Stomach (tissue), 9 donors: Measurements from ENCODE around the gene MS4A18. TPM values are rescaled to one million over a fixed set of nuclear protein-coding genes. Genes with fewer than 3 reads are reported as not detected.

Source experiments
- DNase-seq, 2 donors: peaks; one replicate each; pipeline versions ENCODE4 v3.0.0 to v3.0.0-alpha.2; 2013 to 2019
- H3K27ac ChIP-seq, 5 donors: fragments of 200-600 bp in 4 of 5; sonication (generic) in 4 of 5; one replicate each; pipeline ENCODE4 v1.5.1; 2013 to 2019; ENCODE audit warnings: mild to moderate bottlenecking in 1 of 5, moderate library complexity in 1 of 5
- H3K27me3 ChIP-seq, 3 donors: fragments of 200-600 bp; sonication (generic); one replicate each; pipeline ENCODE4 v1.5.1; 2017 to 2019; ENCODE audit warnings: mixed run types in 1 of 3
- H3K36me3 ChIP-seq, 4 donors: fragments of 200-600 bp; sonication (generic); 1 replicate in 3 of 4; 2 replicates in 1 of 4; pipeline ENCODE4 v1.5.1; 2016 to 2019
- H3K4me1 ChIP-seq, 4 donors: fragments of 200-600 bp; sonication (generic); one replicate each; pipeline ENCODE4 v1.5.1; 2016 to 2019
- H3K4me3 ChIP-seq, 4 donors: fragments of 200-600 bp; sonication (generic) in 3 of 4; one replicate each; pipeline ENCODE4 v1.5.1; 2016 to 2019; ENCODE audit warnings: mild to moderate bottlenecking in 1 of 4
- H3K9me3 ChIP-seq, 4 donors: fragments of 200-600 bp; sonication (generic); one replicate each; pipeline ENCODE4 v1.5.1; 2016 to 2019
- EP300 ChIP-seq: sonication (generic); formaldehyde crosslinking; IDR thresholded peaks from one replicate; pipeline ENCODE4 v1.6.1; 2017; ENCODE audit warnings: antibody characterized with exemption
- POLR2A ChIP-seq, 4 donors: fragments of 450-650 bp; IDR thresholded peaks; one replicate each; pipeline ENCODE4 v1.6.1; 2016; ENCODE audit warnings: antibody characterized with exemption in 4 of 4, control low read depth in 2 of 4, mild to moderate bottlenecking in 1 of 4, moderate library complexity in 1 of 4
- POLR2AphosphoS5 ChIP-seq, 3 donors: sonication (generic); formaldehyde crosslinking; IDR thresholded peaks; one replicate each; pipeline ENCODE4 v1.6.1; 2016; ENCODE audit warnings: antibody characterized with exemption in 3 of 3
- WGBS, 5 donors: extraction: QIAGEN DNeasy Blood & Tissue Kit in 3 of 5; methylation state at CpG; one replicate each; pipeline versions ENCODE4 v1.1.5 to v1.1.7; 2013 to 2018; 5-methylcytosine and 5-hydroxymethylcytosine counted together
- intact Hi-C: fragments of 100-400 bp; cut with DNase I; formaldehyde crosslinking; loops from one replicate; pipeline ENCODE4 v1.15.1; 2023; ENCODE audit warnings: low total_unique reads
- polyA plus RNA-seq, 3 donors: library from polyadenylated mRNA; stranded (reverse); fragments of 200-250 nt; gene quantifications; one replicate each; pipeline ENCODE4 v1.2.3, GENCODE V29; 2013
- total RNA-seq, 5 donors: library from RNA; depleted of rRNA; stranded (reverse); fragments of >200 nt; gene quantifications; one replicate each; pipeline versions ENCODE4 v1.1.0 to v1.2.3, GENCODE V29; 2014 to 2016
- TF ChIP-seq, protein P1 (sequence below), 7 experiments: fragments of 450-650 bp in 4 of 7; fragments of 200-600 bp in 3 of 7; sonication (generic) in 3 of 7; IDR thresholded peaks; one replicate each; pipeline ENCODE4 v1.5.1; 2016 to 2019; ENCODE audit warnings: antibody characterized with exemption in 7 of 7, control low read depth in 2 of 7, mild to moderate bottlenecking in 1 of 7
- donor health status: healthy with polysubstance abuse.
- donor health status: Bipolar disorder and iron deficiency.
- donor health status: healthy.

The MS4A18 gene
- total and polyA plus RNA-seq, 8 donors = 0.19 TPM; not detected in 7

DNA sequence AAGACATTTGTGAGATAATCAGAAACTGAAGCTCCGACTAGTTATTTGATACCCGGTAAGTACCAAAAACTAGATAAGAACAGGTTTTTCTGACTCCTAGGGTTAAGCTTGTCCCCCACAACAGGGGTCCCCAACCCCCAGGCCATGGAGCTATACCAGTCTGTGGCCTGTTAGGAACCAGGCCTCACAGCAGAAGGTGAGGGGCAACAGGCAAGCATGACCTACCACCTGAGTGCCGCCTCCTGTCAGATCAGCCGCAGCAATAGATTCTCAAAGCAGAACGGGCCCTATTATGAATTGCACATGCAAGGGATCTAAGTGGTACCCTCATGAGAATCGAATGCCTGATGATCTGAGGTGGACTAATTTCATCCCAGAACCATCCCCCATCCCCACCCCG is 59.4 kb downstream of the MS4A18 start:
- Histone ChIP-seq H3K27ac (no peak overlapping the region), H3K9me3 (no peaks in the 10 kb centered on the region), H3K4me3 (no peak overlapping the region), H3K27me3 (no peaks in the 10 kb centered on the region), H3K4me1 (peaks cover 0 to 19% (median 10%) of the 10 kb centered on the region in 4 donors), H3K36me3 (no peaks in the 10 kb centered on the region)
- 81 to 89% (median 83%) methylated on average over 7 of the region's 7 CpGs for WGBS, 5 donors
- no peak for DNase-seq
- TF ChIP-seq, protein P1, sequence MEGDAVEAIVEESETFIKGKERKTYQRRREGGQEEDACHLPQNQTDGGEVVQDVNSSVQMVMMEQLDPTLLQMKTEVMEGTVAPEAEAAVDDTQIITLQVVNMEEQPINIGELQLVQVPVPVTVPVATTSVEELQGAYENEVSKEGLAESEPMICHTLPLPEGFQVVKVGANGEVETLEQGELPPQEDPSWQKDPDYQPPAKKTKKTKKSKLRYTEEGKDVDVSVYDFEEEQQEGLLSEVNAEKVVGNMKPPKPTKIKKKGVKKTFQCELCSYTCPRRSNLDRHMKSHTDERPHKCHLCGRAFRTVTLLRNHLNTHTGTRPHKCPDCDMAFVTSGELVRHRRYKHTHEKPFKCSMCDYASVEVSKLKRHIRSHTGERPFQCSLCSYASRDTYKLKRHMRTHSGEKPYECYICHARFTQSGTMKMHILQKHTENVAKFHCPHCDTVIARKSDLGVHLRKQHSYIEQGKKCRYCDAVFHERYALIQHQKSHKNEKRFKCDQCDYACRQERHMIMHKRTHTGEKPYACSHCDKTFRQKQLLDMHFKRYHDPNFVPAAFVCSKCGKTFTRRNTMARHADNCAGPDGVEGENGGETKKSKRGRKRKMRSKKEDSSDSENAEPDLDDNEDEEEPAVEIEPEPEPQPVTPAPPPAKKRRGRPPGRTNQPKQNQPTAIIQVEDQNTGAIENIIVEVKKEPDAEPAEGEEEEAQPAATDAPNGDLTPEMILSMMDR (IDR thresholded peaks at IDR 0.05) = no peak
- TF ChIP-seq POLR2AphosphoS5 (IDR thresholded peaks at IDR 0.05) = no peak
- TF ChIP-seq POLR2A (IDR thresholded peaks at IDR 0.05) = no peak
- no peak for TF ChIP-seq EP300
- intact Hi-C loops = no loop called here

DNA sequence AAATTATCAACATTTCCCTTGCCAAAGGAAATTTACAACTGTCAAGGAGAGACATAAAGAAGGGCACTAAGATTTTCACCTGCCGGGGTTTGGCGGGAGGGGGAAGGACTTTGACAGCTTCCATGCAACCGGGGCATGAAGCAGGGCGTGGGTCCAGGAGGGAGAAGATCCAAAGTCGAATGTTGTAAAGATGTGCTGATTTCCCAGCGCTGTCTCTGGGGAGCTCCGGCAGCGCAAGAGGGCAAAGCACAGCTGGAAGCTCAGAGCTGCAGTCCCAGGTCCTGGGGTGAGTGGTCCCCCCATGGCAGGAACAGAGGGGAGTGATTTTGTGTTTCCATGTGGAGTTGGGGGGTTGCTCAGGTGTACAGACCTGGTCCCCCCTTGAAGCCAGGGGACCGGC is 60.6 kb downstream of the MS4A18 start, which contains the start of gene MS4A10:
TSS of gene MS4A10 (plus strand) at position 198 of the 400 bp plus-strand sequence. CDS start 5,003 bp downstream, outside the sequence.
- Histone ChIP-seq H3K4me3 (no peak within 1 kb of the TSS), H3K4me1 (peaks cover 0 to 19% (median 10%) of the 10 kb centered on the region in 4 donors)

DNA sequence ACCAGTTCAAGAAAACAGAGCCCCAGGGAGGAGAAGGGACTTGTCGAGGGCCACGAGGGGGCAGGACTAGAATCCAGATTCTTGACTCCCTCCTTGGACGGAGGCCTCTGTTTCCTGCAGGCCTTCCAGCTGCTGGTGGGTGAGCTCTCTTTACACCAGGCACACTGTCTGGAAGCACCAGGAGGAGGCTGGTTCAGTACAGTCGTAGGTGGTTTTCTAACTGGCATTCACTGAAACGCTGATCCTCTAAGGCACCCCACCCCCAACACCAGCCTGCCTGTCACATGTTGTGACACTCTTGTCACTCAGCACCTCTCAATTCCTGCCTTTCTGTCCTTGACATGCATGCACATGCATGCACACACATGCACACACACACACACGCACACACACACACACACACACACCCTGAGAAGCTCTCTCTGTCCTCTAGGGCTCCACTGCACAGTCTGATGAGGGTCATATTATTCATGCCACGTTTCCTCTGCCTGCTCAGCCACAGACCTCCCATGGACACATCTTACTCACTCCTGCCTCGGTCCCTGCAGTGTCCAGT is 61.4 kb downstream of the MS4A18 start:
- H3K4me3 ChIP-seq = no peak overlapping the region
- H3K27ac ChIP-seq = no peak overlapping the region
- H3K27me3 ChIP-seq = no peaks in the 10 kb centered on the region
- H3K36me3 ChIP-seq = no peaks in the 10 kb centered on the region
- intact Hi-C loops = no loop called here
- DNase-seq = no peak
- peaks cover 0 to 19% (median 10%) of the 10 kb centered on the region in 4 donors for H3K4me1 ChIP-seq
- no peaks in the 10 kb centered on the region for H3K9me3 ChIP-seq
- TF ChIP-seq, protein P1 (IDR thresholded peaks at IDR 0.05) = no peak
- TF ChIP-seq EP300 (no peak), POLR2AphosphoS5 (IDR thresholded peaks at IDR 0.05) (no peak), POLR2A (IDR thresholded peaks at IDR 0.05) (no peak)
- 57 to 68% (median 64%) methylated on average over 8 of the region's 8 CpGs for WGBS, 5 donors

More for the DNA sequence above, 60.6 kb downstream of the MS4A18 start, which contains the start of gene MS4A10:
- no peak within 1 kb of the TSS for H3K27ac ChIP-seq
- intact Hi-C loops = no loop called here
- DNase-seq = no peak
- no peaks in the 10 kb centered on the region for H3K9me3 ChIP-seq
- H3K27me3 ChIP-seq = no peaks in the 10 kb centered on the region
- TF ChIP-seq, protein P1 (IDR thresholded peaks at IDR 0.05) = no peak
- no peak for TF ChIP-seq POLR2A (IDR thresholded peaks at IDR 0.05)
- TF ChIP-seq EP300 = no peak
- no peak for TF ChIP-seq POLR2AphosphoS5 (IDR thresholded peaks at IDR 0.05)
- no peaks in the 10 kb centered on the region for H3K36me3 ChIP-seq
- WGBS, 5 donors = 59 to 67% (median 62%) methylated on average over 8 to 9 of the region's 9 CpGs

DNA sequence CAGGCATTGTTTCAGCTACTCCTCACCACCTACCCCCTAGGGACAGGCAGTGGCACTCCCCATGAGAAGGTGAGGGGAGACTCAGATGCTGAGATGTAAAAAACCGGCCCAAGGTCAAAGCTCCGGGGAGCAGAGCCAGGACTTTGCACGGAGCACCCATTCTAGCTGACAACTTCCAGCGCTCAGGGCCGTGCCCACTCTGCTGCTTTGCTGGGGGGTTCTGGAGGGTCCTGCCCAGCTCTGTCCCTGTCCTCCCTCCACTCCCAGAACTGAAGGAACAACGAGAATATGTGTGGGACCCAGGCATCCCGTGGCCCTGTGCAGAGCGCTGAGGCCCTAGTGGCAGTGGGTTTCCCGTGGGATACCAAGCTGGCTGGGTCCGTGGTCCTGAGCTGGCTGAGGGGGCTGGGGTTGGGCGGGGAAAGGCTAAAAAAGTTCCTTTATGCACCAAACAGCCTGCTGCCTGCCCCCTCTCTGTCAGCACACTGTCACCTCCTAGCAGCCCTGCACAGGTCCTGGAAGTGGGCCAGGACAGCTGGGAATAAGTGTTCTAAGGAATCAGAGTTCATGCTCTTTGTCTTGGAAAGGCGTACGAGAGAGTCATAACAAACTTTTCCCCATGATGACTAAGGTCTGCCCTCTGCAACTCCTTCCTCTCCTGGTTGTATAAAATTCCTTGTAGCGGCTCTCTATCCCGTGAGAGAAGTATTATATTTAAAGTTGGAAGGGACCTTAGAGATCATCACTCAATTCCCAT is 62.5 kb downstream of the MS4A18 start:
- intact Hi-C loops = no loop called here
- WGBS, 5 donors = 54 to 60% (median 58%) methylated on average over 15 of the region's 15 CpGs

More for the DNA sequence above, 62.5 kb downstream of the MS4A18 start:
- Histone ChIP-seq H3K4me1 (peaks cover 0 to 19% (median 10%) of the 10 kb centered on the region in 4 donors), H3K36me3 (no peaks in the 10 kb centered on the region), H3K4me3 (no peak overlapping the region), H3K9me3 (no peaks in the 10 kb centered on the region), H3K27ac (peak overlapping the region in 1 of 5 donors; percentile 26), H3K27me3 (no peaks in the 10 kb centered on the region)
- DNase-seq = peak; percentile 53 to 70
- TF ChIP-seq, protein P1 (IDR thresholded peaks at IDR 0.05) = no peak
- TF ChIP-seq POLR2AphosphoS5 (IDR thresholded peaks at IDR 0.05) (peak in 1 of 3 donors; percentile 8), POLR2A (IDR thresholded peaks at IDR 0.05) (no peak), EP300 (no peak)
